Activated naive CD8-positive, alpha-beta T cell treated with anti-CD3 and anti-CD28 coated beads, Interleukin-2, amount 10 ng/mL, durations not matched to agents 7 days and 5 days (primary cell): ENCODE results near the gene HAT1. TPM values are rescaled to one million over a fixed set of nuclear protein-coding genes. Genes with fewer than 3 reads are reported as not detected.

Experiments used
- ATAC-seq: fragments of 150-1000 bp; cut with Tn5 transposase; one replicate; pipeline ENCODE4 v1.10.0; 2021; ENCODE audit warnings: low read depth, moderate library complexity
- POLR2A ChIA-PET: fragments of 350-600 bp; sonication (Branson Sonifier 250); formaldehyde crosslinking; loops from one replicate; lab custom pipeline; 2021; ENCODE audit warnings: antibody characterized with exemption; lab: Charles Lee
- DNase-seq: peaks from one replicate; pipeline ENCODE4 v3.0.0; 2021
- H3K27ac Mint-ChIP-seq: one replicate; pipeline ENCODE4 v1.8.0; 2022; ENCODE audit warnings: mild to moderate bottlenecking, mixed read lengths
- H3K27me3 Mint-ChIP-seq: one replicate; pipeline ENCODE4 v1.8.0; 2022; ENCODE audit warnings: mild to moderate bottlenecking, moderate library complexity, mixed read lengths
- H3K36me3 Mint-ChIP-seq: one replicate; pipeline ENCODE4 v1.8.0; 2021; ENCODE audit warnings: mild to moderate bottlenecking, mixed read lengths
- H3K4me1 Mint-ChIP-seq: one replicate; pipeline ENCODE4 v1.8.0; 2021; ENCODE audit warnings: mixed read lengths
- H3K4me3 Mint-ChIP-seq: one replicate; pipeline ENCODE4 v1.8.0; 2022; ENCODE audit warnings: mild to moderate bottlenecking, moderate library complexity, mixed read lengths
- H3K9me3 Mint-ChIP-seq: one replicate; pipeline ENCODE4 v1.8.0; 2021; ENCODE audit warnings: mixed read lengths
- total RNA-seq, 2 experiments: library from RNA; stranded (reverse); gene quantifications; one replicate each; pipeline ENCODE4 v1.2.3, GENCODE V29; 2021

Gene HAT1
- total RNA-seq, 2 experiments from 2014 or later: 52.5 to 54.5 TPM

DNA sequence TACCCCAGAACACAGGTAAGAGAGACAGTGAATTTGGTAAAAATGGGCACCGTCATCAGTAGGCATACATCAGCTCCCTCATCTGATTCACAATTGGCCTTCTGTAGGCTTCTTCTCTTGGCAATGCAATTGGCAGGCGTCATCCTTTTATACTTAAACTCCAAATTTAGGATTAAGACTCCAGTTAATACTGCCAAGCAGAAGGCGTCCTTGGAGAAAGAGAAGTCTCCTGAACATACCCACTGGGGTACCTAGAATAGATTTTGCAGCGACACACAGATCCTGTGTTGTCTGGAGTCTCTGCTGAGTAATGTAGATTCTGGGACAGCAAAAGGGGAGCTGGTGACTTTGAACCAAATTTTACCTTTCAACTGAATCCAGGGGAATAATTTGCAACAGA is 76.9 kb downstream of the HAT1 start:
- Mint-ChIP-seq H3K27ac (no peak overlapping the region), H3K27me3 (peaks cover 12% of the 10 kb centered on the region), H3K36me3 (peaks cover 1% of the 10 kb centered on the region), H3K4me3 (peak overlapping the region; percentile 96), H3K9me3 (no peaks in the 10 kb centered on the region), H3K4me1 (peaks cover 8% of the 10 kb centered on the region)
- no peak for ATAC-seq
- POLR2A ChIA-PET: no interaction called here
- no peak for DNase-seq

- Mint-ChIP-seq H3K9me3 (no peaks in the 10 kb centered on the region), H3K27ac (peak within 1 kb of the TSS; percentile 96), H3K4me3 (peak within 1 kb of the TSS; percentile 96), H3K4me1 (peaks cover 9% of the 10 kb centered on the region), H3K36me3 (peaks cover 1% of the 10 kb centered on the region), H3K27me3 (peaks cover 8% of the 10 kb centered on the region)
- POLR2A ChIA-PET: interaction anchor here (1.3 kb wide), 1 partner anchor 78 kb away, joined by 4 read pairs; the partner anchor contains the start of gene HAT1
- ATAC-seq: peak; percentile 99
- DNase-seq: peak; percentile 93
These were observed 77.6 kb downstream of the HAT1 start, which contains the start of gene METAP1D for GRCh38 chr2:171999604-172000469. Gene METAP1D, plus strand, starts transcription at chr2:171999953. Its CDS starts 17 bp downstream, at chr2:171999970.

DNA sequence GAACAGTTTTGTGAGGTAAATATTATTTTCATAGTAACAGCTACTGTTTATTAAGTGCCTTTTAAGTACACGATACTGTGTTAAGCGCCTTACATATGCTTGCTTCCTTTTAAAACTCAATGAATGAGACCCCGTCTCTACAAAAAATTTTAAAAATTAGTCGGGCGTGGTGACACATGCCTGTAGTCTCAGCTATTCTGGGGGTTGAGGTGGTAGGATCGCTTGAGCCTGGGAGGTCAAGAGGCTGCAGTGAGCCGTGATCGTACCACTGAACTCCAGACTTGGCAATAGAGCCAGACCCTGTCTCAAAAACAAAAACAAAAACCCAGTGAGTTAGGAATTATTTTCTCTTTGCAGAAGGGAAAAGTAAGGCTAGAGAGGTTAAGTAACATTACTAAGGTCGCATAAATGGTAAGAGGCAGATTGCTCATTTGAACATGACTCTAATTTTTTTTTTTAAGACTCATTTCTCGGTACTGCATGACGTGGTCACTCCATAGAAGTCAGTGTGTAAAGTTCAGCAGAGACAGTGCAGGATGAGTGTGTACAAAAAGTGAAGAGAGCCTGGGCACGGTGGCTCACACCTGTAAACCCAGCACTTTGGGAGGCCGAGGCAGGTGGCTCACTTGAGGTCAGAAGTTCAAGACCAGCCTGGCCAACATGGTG is 78.6 kb downstream of the HAT1 start:
- Mint-ChIP-seq H3K4me3 (peak overlapping the region; percentile 96), H3K4me1 (peaks cover 10% of the 10 kb centered on the region), H3K36me3 (peaks cover 1% of the 10 kb centered on the region), H3K27ac (peak overlapping the region; percentile 96), H3K9me3 (no peaks in the 10 kb centered on the region), H3K27me3 (peaks cover 4% of the 10 kb centered on the region)
- POLR2A ChIA-PET: interaction anchor here (0.8 to 1.3 kb wide), 2 partner anchors 79 to 149 kb away, joined by 3 to 4 read pairs; partner anchors contain the start of gene HAT1
- DNase-seq: no peak
- ATAC-seq: no peak

DNA sequence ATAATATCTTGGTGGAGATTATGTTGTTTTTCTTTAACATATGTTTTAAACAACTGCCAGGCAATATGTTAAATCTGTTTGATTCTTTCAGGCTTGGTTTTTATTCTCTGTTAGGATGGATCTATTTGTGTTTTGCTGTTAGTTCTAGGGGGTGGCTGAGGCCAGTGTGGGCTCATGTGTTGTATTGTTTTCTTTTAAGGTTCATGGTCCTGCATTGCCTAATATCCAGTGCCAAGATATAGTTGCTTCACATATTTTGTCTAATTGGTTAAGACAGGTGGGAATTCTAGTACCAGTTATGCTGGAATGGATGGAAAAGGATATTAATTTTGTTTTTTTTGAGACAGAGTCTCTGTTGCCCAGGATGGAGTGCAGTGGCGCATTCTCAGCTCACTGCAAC is 85.1 kb downstream of the HAT1 start:
- peaks cover 8% of the 10 kb centered on the region for H3K36me3 Mint-ChIP-seq
- no peak for DNase-seq
- no peak for ATAC-seq
- H3K4me1 Mint-ChIP-seq: peaks cover 15% of the 10 kb centered on the region
- H3K9me3 Mint-ChIP-seq: no peaks in the 10 kb centered on the region
- H3K27ac Mint-ChIP-seq: no peak overlapping the region
- no peaks in the 10 kb centered on the region for H3K27me3 Mint-ChIP-seq
- H3K4me3 Mint-ChIP-seq: no peak overlapping the region
- POLR2A ChIA-PET: interaction anchor here (0.7 kb wide), 2 partner anchors 752 to 1349 kb away, joined by 4 to 6 read pairs; no protein-coding TSS in a partner anchor

DNA sequence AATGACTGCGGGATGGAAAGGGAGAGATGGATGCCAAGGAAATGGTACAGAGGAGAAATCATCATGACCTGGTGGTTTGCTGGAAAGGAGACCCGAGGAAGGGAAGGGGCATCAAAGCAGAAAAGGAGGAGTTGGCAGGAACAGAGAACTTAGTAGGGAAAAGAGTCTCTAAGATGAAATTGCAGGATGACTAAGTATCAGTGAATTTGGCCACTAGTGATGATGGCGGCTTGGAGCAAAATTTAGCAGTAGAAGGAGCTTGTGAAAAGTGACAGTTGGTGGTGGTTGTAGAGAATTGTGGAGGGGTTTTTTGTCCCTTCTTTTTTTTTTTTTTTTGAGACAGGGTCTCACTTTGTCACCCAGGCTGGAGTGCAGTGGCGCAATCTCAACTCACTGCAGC is 87.6 kb downstream of the HAT1 start:
- POLR2A ChIA-PET: no interaction called here
- peaks cover 22% of the 10 kb centered on the region for H3K4me1 Mint-ChIP-seq
- H3K27ac Mint-ChIP-seq: no peak overlapping the region
- no peak for ATAC-seq
- H3K27me3 Mint-ChIP-seq: no peaks in the 10 kb centered on the region
- H3K36me3 Mint-ChIP-seq: peaks cover 11% of the 10 kb centered on the region
- DNase-seq: no peak
- H3K9me3 Mint-ChIP-seq: no peaks in the 10 kb centered on the region
- H3K4me3 Mint-ChIP-seq: no peak overlapping the region

DNA sequence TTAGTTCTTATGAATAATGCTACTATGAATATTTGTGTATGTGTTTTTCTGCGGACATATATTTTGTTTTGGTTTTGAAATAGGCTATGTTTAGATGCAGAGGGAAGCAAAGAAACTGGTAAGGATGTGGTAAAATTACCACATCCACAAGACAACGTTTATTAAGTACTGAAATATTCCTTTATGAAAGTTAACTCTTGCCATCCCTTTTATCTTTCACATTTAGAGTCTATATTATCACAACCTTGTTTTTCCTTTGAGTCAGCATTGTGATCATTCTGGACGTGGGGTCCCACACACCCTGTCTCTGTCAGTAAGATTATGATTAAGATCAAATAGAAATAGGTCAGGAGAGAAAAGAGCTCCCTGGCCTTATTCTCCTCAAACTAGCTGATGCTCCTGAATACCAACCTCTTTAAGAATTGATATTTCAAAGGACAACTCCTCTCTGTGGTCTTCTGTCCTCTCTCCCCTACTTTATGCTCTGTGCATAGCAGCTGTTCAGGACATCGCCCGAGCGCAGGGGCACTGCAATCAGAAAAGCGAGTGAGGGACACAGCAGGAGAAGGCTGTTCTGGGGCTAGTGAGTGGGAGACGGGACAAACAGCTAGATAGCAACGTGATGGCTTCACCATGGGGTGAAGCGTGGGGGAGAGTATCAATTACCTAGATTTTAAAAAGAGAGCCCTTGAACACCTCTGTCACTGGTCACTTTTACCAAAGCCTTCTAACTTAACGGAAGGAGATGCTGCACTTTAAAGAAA is 89.7 kb downstream of the HAT1 start:
- Mint-ChIP-seq H3K27ac (no peak overlapping the region), H3K4me1 (peaks cover 21% of the 10 kb centered on the region), H3K4me3 (peak overlapping the region; percentile 42), H3K36me3 (peaks cover 11% of the 10 kb centered on the region), H3K9me3 (no peaks in the 10 kb centered on the region), H3K27me3 (no peaks in the 10 kb centered on the region)
- POLR2A ChIA-PET: interaction anchor here (0.9 kb wide), 1 partner anchor 90 kb away, joined by 4 read pairs; the partner anchor contains the start of gene HAT1
- DNase-seq (no peak), ATAC-seq (peak; percentile 74)

DNA sequence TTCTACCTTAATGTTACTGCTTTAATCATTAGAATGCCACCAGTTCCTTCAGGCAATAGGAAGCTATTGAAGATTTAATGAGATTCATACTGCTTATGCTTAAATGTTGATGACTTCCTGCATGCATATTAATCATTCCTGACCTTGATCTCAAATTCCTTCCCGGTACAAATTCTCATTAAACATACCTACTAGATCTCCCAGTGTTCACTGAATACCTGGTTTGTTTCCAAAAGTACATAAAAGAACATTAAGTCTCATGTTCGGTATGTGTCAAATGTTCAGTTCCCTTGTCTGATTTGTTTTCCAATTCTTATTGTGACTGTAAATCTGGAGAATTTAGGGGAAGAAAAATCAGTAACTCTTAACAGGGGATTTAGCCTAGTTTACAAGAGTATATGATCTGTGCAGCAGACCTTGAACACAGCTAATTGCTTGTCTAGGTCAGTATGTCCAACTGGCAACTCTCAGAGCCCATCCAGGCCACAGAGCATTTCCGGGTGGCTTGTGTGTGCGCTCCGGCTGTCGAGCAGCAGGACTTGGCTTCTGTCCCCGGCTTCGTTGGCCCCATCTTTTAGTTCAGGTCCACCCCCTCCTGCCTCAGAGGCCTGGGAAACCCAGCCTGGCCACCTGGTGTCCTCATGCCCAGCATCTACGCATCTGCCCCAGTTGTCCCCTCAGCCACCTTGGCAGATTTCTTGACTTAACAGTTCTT is 90.6 kb downstream of the HAT1 start:
- POLR2A ChIA-PET: no interaction called here
- H3K27me3 Mint-ChIP-seq: no peaks in the 10 kb centered on the region
- H3K4me1 Mint-ChIP-seq: peaks cover 21% of the 10 kb centered on the region
- H3K27ac Mint-ChIP-seq: no peak overlapping the region
- ATAC-seq (no peak), DNase-seq (no peak)
- H3K4me3 Mint-ChIP-seq: no peak overlapping the region
- peaks cover 10% of the 10 kb centered on the region for H3K36me3 Mint-ChIP-seq
- H3K9me3 Mint-ChIP-seq: no peaks in the 10 kb centered on the region

DNA sequence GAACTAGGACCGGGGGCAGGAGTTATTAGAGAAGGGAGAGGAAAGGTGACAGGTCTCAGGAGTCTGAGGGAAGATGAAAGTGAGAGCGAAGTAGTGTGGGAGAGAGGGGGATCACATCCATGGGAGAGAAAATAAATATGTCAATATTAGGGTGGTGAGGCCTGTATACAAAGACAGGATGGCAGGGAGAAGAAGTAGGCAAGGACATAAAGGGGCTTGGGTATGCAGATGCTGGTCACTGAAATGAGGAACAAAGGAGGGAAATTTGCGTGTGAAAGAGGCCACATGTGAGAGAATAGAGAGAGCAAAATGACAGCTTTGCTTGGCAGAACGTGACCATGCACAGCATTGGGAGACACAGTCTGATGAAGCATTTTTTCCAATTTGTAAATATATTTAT is 91.1 kb downstream of the HAT1 start:
- no peak for DNase-seq
- H3K36me3 Mint-ChIP-seq: peaks cover 10% of the 10 kb centered on the region
- H3K4me3 Mint-ChIP-seq: no peak overlapping the region
- POLR2A ChIA-PET: no interaction called here
- H3K27ac Mint-ChIP-seq: no peak overlapping the region
- H3K9me3 Mint-ChIP-seq: no peaks in the 10 kb centered on the region
- H3K27me3 Mint-ChIP-seq: no peaks in the 10 kb centered on the region
- peaks cover 21% of the 10 kb centered on the region for H3K4me1 Mint-ChIP-seq
- no peak for ATAC-seq

GRCh38 chr2:172021074-172021931 is 99.0 kb downstream of the HAT1 start:
- no peak for DNase-seq
- ATAC-seq: no peak
- POLR2A ChIA-PET: no interaction called here
- Mint-ChIP-seq H3K4me1 (peaks cover 2% of the 10 kb centered on the region), H3K9me3 (no peaks in the 10 kb centered on the region), H3K36me3 (no peaks in the 10 kb centered on the region), H3K27ac (no peak overlapping the region), H3K4me3 (no peak overlapping the region), H3K27me3 (no peaks in the 10 kb centered on the region)

- ATAC-seq (no peak), DNase-seq (no peak)
- Mint-ChIP-seq H3K9me3 (no peaks in the 10 kb centered on the region), H3K4me1 (peaks cover 2% of the 10 kb centered on the region), H3K36me3 (no peaks in the 10 kb centered on the region), H3K4me3 (no peak overlapping the region), H3K27ac (no peak overlapping the region), H3K27me3 (no peaks in the 10 kb centered on the region)
- POLR2A ChIA-PET: no interaction called here
These were observed 99.7 kb downstream of the HAT1 start for GRCh38 chr2:172021955-172022354.

GRCh38 chr2:172031536-172031935 is 109.3 kb downstream of the HAT1 start:
- Mint-ChIP-seq H3K4me1 (no peaks in the 10 kb centered on the region), H3K4me3 (no peak overlapping the region), H3K27ac (no peak overlapping the region), H3K9me3 (no peaks in the 10 kb centered on the region), H3K27me3 (no peaks in the 10 kb centered on the region), H3K36me3 (no peaks in the 10 kb centered on the region)
- POLR2A ChIA-PET: no interaction called here
- DNase-seq (no peak), ATAC-seq (no peak)
